GM21737 (cell line): Measurements from ENCODE around the gene SAFB2.
"Not testable (repeated sequence)": the region's sequence is repeated elsewhere in the genome, so short reads cannot be mapped to it uniquely, and the experiment has no call there.

ENCODE experiments used
- ATAC-seq: cut with Tn5 transposase; IDR thresholded peaks from one replicate; pipeline ENCODE4 v1.9.1; 2021; ENCODE audit warnings: mild to moderate bottlenecking, moderate library complexity; ENCODE audit not compliant: unreplicated experiment

SAFB2 gene

DNA sequence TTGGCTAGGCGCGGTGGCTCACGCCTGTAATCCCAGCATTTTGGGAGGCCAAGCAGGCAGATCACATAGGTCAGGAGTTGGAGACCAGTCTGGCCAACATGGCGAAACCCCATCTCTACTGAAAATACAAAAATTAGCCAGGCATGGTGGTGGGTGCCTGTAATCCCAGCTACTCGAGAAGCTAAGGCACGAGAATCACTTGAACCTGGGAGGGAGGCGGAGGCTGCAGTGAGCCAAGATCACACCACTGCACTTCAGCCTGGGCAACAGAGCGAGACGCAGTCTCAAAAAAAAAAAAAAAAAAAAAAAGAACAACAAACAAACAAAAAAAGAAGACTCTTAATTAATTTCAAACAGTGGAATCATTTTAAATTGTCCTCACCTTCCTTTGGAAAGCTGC lies 13.8 kb downstream of the SAFB2 start:
- not testable (repeated sequence) for ATAC-seq

DNA sequence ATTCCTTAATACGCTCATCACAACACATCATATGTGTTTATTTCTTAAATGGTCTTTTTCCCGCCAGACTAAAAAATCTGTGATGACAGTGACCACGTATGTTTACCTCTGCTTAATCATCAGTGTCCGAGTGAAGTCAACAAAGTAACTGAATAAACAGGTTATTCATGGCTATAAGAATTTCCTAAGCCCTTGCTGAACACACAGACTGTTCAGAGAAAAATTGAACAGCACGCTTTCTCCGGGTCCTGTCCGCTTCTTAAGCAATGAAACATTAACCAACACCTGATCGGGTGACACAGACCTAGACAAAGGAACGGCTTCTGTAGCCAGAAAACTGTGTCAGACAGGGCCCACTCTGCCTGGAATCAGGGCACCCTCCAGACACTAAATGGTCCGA lies 14.3 kb downstream of the SAFB2 start:
- no peak for ATAC-seq

DNA sequence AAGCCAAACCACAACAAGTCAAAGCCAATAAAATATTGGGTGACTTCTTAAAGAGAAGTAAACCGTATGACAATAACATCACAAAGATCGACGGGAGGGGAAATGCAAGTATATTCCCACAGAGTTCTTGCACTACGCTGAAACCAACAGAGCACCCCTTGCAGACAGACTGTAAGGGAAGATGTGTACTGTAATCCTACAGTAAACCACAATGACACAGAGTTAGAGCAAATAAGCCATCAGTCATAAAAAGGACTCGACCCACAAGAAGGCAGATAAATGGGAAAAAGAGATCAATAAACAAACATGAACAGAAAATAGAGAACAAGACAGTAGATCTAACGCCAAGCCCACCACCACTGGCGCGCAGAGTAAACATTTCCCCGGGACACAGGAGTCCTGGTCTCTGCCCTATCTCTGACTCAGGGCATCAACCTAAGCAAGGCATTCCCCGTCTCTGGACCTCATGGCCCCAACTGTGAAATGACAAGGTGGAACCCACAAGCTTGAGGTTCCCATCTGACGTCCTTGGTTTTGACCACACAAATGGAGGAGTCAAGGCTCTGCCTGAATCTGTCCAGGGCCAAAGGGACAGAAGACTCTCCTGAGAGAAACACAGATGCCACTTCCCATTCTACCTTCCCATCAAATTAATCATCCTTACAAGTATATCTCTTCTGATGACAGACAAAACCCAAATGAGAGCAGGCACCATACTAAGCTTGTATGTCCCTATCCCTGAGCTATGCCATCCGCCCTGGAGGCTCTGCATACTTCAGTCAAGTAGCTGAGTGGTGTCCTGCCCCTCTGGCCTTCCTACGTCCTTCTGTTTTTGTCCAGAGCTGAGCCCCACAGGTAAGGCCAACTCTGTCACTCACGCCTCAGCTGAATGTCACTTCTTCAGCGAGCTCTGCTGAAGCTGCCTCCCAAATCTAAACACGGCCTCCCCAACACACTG lies 15.0 kb downstream of the SAFB2 start:
- no peak for ATAC-seq

DNA sequence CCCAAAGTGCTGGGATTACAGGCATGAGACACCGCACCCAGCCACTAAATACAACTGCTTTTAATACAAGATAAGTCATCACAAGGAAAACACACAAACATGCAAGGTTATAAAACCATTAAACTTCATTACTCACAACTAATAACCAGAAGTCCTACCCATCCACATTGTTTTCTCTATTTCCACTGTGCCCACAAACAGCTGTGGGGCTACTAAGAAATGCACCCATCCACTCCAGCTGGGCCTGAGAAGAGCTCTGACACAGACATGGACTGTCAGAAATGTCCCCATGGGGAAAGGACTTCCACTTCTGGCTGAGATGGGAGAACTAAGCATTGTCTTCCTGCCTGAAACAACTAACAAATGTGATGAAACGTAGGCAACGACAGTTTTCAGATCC lies 17.2 kb downstream of the SAFB2 start:
- no peak for ATAC-seq

DNA sequence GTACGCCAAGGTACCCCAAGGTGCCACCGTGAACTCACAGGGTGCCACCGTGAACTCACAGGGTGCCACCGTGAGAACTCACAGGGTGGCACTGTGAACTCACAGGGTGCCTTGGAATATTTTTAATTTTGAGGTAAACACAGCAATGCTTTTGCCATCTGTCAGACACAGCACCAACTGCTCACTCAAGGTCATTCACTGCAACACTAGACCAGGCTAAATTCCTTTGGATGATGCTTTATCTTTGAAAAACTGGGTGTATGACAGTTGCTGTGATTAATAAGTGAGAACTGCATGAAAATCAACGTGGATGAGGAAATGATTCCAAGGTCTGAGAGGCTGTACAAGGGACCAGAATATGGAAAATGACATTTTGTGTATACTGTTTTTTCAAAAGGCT lies 18.9 kb downstream of the SAFB2 start:
- ATAC-seq = no peak

DNA sequence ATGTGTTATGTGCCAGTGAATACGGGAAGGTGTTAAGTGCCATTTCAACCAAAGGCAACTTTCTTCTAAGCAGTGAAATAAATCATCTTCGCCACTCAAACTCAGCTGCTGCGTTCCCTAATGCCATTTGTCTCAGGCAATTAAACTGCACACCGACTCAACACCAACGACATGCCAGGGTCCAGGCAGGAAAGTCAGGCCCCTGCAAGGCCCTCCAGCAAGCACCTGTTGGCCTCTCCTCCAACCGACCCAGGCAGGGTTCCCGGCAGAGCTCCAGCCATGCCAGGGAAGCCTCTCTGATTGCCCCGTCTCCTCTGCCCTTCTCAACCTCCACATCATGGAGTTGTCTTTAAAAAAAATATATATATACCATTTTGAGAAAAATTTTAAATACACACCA lies 21.8 kb downstream of the SAFB2 start:
- ATAC-seq = no peak

- ATAC-seq = no peak
Measured at GRCh38 chr19:5595745-5596144, 26.8 kb downstream of the SAFB2 start.

- ATAC-seq = no peak
Measured at GRCh38 chr19:5595129-5595528, 27.4 kb downstream of the SAFB2 start.

GRCh38 chr19:5594521-5594950 lies 28.0 kb downstream of the SAFB2 start:
- no peak for ATAC-seq

DNA sequence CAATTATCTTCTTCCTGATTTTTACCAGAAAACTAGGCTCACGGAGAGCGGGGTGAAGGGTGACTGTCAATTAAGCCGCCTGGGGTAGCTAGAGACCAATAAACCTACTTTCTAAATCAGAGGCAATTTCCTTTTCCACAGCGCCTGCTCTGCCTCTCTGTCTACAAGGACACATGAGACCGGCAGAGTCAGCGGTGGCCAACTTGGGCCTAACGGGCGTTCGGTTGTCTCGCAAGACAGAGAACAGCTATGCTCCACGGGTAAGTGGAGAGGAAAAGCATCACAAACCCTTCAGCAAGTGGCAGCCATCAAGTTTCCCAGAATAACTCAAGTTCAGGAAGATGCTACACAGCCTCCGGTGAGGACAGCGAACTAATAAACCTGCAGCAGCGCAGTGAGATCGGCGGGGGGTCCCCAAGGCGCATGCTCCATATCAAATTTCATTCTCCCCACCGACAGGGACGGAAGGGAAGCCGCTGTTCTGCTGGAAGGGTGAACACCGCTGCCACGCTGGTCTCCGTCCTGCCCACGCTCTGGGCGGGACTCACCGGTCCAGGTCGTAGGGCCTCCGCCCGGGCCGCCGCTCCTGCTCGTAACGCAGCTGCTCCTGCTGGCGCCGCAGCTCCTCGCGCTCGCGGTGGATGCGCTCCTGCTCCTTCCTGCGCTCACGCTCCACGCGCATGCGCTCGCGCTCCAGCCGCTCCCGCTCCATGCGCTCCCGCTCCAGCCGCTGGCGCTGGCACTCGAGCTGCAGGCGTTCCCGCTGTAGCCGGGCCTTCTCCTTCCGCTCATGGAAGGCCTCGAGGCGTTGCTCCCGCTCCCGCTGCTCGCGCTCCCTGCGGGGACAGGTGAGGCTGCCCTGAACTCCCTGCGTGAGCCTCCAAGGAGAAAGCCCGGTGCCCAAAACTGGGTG lies 29.0 kb downstream of the SAFB2 start:
- no peak for ATAC-seq

DNA sequence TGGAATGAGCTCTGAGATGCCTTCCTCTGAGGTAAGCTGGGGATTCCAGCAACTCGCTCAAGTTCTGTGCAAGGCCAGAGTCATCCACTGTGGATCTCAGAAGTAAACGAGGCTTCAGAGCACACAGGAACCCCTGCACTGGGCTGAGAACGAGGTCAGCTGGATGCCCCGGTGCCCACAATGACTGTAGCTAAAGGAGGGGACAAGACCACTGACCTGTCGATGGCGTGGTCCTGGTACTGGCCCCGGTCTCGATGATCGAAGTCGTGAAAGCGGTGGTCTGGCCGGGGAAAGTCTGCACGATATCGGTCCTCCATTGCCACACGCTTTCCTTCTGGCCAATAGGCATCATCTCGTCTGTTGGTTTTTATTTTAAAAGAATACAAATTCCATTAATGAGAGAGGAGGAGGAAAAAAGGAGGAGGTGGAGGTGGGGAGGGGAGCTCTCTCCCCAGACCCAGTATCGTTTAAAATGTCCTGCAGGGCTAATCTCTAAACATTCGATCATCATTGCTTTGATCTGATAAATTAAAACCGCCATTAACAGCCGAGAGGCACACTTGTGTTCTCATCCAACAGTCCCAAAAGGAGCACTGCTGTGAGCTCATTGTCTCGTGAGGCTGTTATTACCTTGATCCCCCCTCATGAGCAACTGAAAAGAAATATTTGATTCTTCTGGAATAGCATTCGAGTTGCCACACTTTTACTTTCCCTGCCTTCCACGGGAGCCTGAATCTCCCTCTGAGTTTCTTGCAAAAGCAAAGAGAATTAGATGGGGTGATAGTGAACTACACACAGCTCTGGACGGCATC lies 29.8 kb downstream of the SAFB2 start:
- ATAC-seq = no peak

GRCh38 chr19:5591476-5591875 lies 31.1 kb downstream of the SAFB2 start:
- no peak for ATAC-seq

DNA sequence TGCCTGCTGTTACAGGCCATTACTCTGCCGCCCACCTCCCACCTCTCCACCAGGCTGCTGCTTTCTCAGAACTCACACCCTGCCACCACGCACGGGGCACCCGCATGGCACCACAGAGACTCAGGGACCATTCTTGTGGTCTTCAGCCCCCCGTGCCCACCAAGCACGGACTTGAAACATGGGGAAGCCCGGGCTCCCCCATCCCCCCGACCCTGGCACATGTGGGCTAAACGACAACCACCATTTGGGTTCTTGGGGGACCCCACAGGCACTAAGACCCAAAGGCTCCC lies 31.8 kb downstream of the SAFB2 start:
- ATAC-seq = no peak

- ATAC-seq = no peak
Measured at GRCh38 chr19:5590151-5590864, 32.3 kb downstream of the SAFB2 start.

GRCh38 chr19:5588906-5589676 lies 33.5 kb downstream of the SAFB2 start:
- no peak for ATAC-seq

- ATAC-seq = no peak
Measured at GRCh38 chr19:5588441-5588840, 34.1 kb downstream of the SAFB2 start.

DNA sequence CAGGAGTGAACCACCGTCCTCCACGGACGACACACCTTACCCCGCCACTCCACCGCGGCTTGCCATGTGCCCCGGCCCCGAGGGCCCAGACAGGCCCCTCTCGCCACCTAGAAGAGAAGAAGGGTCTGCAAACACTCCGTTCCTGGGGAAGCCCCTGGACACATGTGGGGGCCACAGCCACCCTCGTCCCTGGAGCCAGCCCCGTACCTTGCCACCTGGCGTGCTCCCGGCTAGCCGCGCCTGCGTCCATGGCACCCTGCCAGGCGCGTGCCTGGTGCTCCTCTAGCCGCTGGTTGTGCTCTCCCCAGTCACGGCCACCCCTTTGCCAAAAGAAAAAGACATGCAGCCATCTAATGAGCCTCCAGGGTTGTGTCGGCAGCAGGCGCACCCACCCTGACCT lies 34.9 kb downstream of the SAFB2 start:
- ATAC-seq = no peak

- no peak for ATAC-seq
Measured at GRCh38 chr19:5587071-5587455, 35.5 kb downstream of the SAFB2 start.

- ATAC-seq = no peak
Measured at GRCh38 chr19:5586300-5587070, 36.1 kb downstream of the SAFB2 start.
